Fibroblast of lung (primary cell): ENCODE results near the gene MRI1.

Experiments used
- CTCF ChIP-seq, 2 donors: IDR thresholded peaks in 1 of 2; conservative IDR thresholded peaks in 1 of 2; 1 replicate in 1 of 2; 2 replicates in 1 of 2; pipeline ENCODE4 v1.5.1; 2011 to 2012; ENCODE audit warnings: low read length in 2 of 2, control low read depth in 1 of 2, inconsistent platforms in 1 of 2, low read depth in 1 of 2, mild to moderate bottlenecking in 1 of 2
- EZH2 ChIP-seq: IDR thresholded peaks from 2 replicates; pipeline ENCODE4 v1.5.1; 2012; ENCODE audit warnings: low read length, control low read depth, mild to moderate bottlenecking; ENCODE audit errors: missing control alignments

GRCh38 chr19:13817615-13818371 is 53.5 kb downstream of the MRI1 start:
- TF ChIP-seq EZH2 = no peak
- TF ChIP-seq CTCF (conservative IDR thresholded peaks at IDR 0.05 in 1 of 2, IDR thresholded peaks at IDR 0.05 in 1 of 2; ENCODE audit: low read depth in 1 of 2, low read length in 2 of 2) = no peak
